Activated naive CD4-positive, alpha-beta T cell treated with anti-CD3 and anti-CD28 coated beads for 36 hours (primary cell): Measurements from ENCODE around the gene CFAP45. TPM values are rescaled to one million over a fixed set of nuclear protein-coding genes. Genes with fewer than 3 reads are reported as not detected.

ENCODE experiments used
- CTCF ChIA-PET: fragments of 350-600 bp; sonication (Branson Sonifier 250); formaldehyde crosslinking; loops from one replicate; lab custom pipeline; 2021; ENCODE audit warnings: antibody characterized with exemption; lab: Charles Lee
- DNase-seq: peaks from one replicate; pipeline ENCODE4 v3.0.0-alpha.2; 2020
- H3K27ac Mint-ChIP-seq: one replicate; pipeline ENCODE4 v1.8.0; 2021; ENCODE audit warnings: mild to moderate bottlenecking, mixed read lengths
- H3K27me3 Mint-ChIP-seq: one replicate; pipeline ENCODE4 v1.8.0; 2021; ENCODE audit warnings: low read depth, mixed read lengths
- H3K36me3 Mint-ChIP-seq: one replicate; pipeline ENCODE4 v1.8.0; 2021; ENCODE audit warnings: low read depth, mixed read lengths
- H3K4me1 Mint-ChIP-seq: one replicate; pipeline ENCODE4 v1.8.0; 2021; ENCODE audit warnings: low read depth, mixed read lengths
- H3K4me3 Mint-ChIP-seq: one replicate; pipeline ENCODE4 v1.8.0; 2021; ENCODE audit warnings: mild to moderate bottlenecking, moderate library complexity, mixed read lengths
- H3K9me3 Mint-ChIP-seq: one replicate; pipeline ENCODE4 v1.8.0; 2021; ENCODE audit warnings: mixed read lengths
- intact Hi-C: fragments of 100-400 bp; cut with micrococcal nuclease; formaldehyde crosslinking; loops from one replicate; pipeline ENCODE4 v1.15.1; 2023
- total RNA-seq, 2 experiments: library from RNA; stranded (reverse); gene quantifications; one replicate each; pipeline ENCODE4 v1.2.3, GENCODE V29; 2021

Gene CFAP45
- total RNA-seq, 2 experiments from 2014 or later: 2.1 to 2.6 TPM

DNA sequence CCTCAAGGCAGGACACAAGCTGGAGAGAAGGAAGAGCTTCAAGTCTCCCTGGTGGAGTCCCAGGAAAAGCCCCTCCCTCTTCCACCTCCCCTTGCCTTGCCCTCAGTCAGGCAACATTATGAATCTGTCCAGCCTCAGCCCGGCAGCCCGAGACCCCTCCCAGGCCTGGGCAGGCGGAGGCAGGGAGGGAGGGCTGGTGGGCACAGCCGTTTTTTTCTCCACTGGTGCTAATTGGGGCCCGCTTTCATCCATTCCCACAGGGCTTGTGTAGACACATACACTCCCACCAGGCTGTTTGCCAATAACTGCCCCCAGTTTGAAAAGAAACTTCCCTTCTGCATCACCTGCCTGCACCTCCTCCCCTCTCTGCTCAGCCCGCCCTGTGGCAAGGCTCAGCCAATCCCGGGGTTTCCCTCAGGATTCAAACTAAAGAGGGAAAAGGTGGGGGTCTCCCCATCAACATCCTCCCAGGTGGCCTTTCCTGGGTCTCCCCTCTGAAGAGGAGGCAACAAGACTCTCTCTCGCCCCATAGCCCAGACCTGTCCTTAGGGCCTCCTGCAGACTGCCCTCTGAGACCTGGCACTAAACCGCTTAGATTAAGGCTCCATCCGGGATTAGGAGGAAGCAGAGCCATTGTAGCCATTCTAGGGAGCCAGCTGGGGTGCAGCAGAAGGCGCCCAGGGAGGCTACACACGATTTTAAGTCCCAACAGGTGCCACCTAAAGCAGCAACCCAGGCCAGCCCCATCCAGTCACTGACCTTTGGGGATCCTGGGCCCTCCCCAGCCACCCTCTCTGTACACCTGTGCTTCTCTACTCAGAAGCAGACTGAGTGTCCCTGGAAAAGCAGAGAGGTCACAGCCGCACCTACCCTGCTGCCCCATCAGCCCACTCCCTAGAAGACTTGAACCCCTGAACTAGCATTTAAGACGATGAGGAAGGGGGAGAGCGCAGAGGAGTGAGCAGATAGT is 41.9 kb upstream of the CFAP45 start:
- CTCF ChIA-PET: interaction anchor here (1.2 to 12.6 kb wide), 2 partner anchors 64 to 161 kb away, joined by 3 to 228 read pairs; partner anchors contain the start of gene DUSP23
- Mint-ChIP-seq H3K4me1 (peaks cover 6% of the 10 kb centered on the region), H3K9me3 (no peaks in the 10 kb centered on the region), H3K27me3 (peaks cover 18% of the 10 kb centered on the region), H3K4me3 (no peak overlapping the region), H3K27ac (no peak overlapping the region), H3K36me3 (no peaks in the 10 kb centered on the region)
- no peak for DNase-seq
- intact Hi-C loops: no loop called here

DNA sequence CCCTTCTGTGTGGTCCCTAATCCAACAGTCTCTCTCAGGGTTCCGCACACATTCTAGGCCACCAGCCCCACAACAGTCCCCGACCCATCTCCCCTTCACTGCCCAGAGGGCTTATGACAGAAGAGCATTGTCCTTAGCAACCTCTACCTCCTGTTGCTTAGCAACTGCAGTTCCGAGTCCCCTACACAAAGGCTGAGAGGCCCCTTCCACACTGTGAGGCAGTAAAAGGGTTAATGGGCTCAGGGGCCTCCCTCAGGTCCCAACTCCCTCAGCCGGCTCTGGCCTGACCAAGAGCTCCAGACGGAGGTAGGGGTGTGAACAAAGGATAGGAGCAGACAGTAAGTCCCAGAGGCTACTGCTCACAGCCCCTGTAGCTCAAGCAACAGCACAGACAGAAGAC is 41.2 kb upstream of the CFAP45 start:
- Mint-ChIP-seq H3K27me3 (peaks cover 18% of the 10 kb centered on the region), H3K36me3 (no peaks in the 10 kb centered on the region), H3K27ac (no peak overlapping the region), H3K9me3 (no peaks in the 10 kb centered on the region), H3K4me1 (peaks cover 6% of the 10 kb centered on the region), H3K4me3 (no peak overlapping the region)
- CTCF ChIA-PET: interaction anchor here (1.2 to 12.6 kb wide), 2 partner anchors 65 to 160 kb away, joined by 3 to 228 read pairs; partner anchors contain the start of gene DUSP23
- intact Hi-C loops: no loop called here
- no peak for DNase-seq

DNA sequence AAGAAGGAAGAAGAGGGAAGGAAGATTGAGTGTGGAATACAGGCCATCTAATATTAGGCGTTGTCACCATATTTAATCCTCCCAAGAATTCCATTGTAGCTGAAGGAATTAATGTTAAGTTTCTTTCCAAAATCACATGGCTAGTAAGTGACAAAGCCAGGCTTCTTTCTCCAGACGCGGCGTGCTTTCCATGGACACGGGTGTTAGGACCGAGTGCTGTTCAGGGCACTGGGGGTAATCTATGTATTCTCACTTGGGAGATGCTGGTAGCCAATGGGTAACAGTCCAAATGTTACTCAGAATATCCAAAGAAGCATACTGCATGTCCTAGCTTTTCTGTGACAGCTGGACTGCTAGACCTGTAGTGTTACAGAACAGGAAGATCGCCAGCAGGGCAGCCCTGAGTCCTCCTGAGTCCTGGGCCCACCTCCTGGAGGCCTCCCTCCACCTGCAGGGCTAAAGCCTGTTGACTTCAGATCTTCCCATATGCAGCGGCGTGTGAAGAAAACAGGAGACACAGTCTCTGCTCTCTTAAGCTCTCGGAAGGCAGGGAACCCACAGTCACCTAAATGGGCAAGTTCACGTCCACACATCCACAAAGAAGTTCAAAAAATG is 40.1 kb upstream of the CFAP45 start:
- no peaks in the 10 kb centered on the region for H3K9me3 Mint-ChIP-seq
- peaks cover 15% of the 10 kb centered on the region for H3K27me3 Mint-ChIP-seq
- H3K27ac Mint-ChIP-seq: no peak overlapping the region
- H3K4me3 Mint-ChIP-seq: no peak overlapping the region
- intact Hi-C loops: no loop called here
- DNase-seq: no peak
- peaks cover 2% of the 10 kb centered on the region for H3K4me1 Mint-ChIP-seq
- CTCF ChIA-PET: interaction anchor here (1.1 to 12.6 kb wide), 2 partner anchors 54 to 66 kb away, joined by 3 to 228 read pairs; no protein-coding TSS in a partner anchor
- H3K36me3 Mint-ChIP-seq: no peaks in the 10 kb centered on the region

DNA sequence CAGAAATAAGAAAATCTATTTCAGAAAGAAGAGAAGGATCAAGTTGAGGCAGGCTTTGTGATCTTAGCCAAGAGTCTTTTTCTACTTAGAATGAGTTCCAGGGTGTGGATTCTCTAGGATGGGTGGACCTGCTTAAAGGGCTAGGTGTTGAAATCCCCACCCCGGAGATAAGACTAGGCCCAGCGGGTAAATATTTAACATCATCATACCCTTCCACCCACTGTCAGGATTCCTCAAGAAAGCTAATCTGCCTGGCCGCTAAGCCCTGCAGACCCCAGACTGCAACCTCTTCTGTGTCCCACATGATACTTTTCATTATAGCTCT is 39.7 kb upstream of the CFAP45 start:
- CTCF ChIA-PET: interaction anchor here (0.7 to 12.6 kb wide), 4 partner anchors 14 to 139 kb away, joined by 3 to 228 read pairs (median 5); partner anchors contain the start of gene TAGLN2
- Mint-ChIP-seq H3K27me3 (peaks cover 10% of the 10 kb centered on the region), H3K4me3 (no peak overlapping the region), H3K9me3 (no peaks in the 10 kb centered on the region), H3K27ac (no peak overlapping the region), H3K4me1 (no peaks in the 10 kb centered on the region), H3K36me3 (no peaks in the 10 kb centered on the region)
- no peak for DNase-seq
- intact Hi-C loops: no loop called here

DNA sequence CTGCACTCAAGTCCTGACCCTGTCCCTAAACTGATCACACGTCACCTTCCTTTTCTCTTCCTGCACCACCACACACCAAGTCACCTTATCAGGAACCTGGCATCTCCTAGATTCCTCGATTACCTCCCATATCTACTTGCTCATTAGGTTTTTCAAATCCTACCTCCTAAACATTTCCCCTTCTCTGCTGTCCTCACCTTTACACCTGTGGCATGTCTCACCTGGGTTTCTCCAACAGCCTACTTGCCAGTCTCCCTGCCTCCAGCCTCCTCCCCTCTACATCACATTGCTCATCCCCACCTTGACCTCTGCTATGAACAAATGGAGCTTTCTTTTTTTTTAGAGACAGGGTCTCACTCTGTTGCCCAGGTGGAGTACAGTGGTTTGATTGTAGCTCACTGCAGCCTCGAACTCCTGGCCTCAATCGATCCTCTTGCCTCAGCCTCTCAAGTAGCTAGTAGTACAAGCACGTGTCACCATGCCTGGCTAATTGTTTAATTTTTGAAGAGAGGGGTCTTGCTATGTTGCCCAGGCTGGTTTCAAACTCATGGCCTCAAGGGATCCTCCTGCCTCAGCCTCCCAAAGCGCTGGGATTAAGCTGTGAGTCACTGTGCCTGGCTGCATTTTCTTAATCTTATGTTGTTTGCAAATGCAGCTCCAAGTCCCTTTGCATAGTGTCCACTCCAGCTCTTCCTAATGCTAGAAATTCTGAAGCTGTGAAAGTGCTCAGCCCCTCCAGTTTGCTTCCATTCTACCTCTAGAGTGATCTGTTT is 39.1 kb upstream of the CFAP45 start:
- H3K36me3 Mint-ChIP-seq: no peaks in the 10 kb centered on the region
- no peak overlapping the region for H3K4me3 Mint-ChIP-seq
- CTCF ChIA-PET: interaction anchor here (0.7 to 12.6 kb wide), 6 partner anchors 14 to 139 kb away, joined by 3 to 228 read pairs (median 4); partner anchors contain the start of gene TAGLN2
- no peaks in the 10 kb centered on the region for H3K4me1 Mint-ChIP-seq
- no peaks in the 10 kb centered on the region for H3K9me3 Mint-ChIP-seq
- no peak overlapping the region for H3K27ac Mint-ChIP-seq
- intact Hi-C loops: no loop called here
- no peak for DNase-seq
- H3K27me3 Mint-ChIP-seq: peaks cover 6% of the 10 kb centered on the region

DNA sequence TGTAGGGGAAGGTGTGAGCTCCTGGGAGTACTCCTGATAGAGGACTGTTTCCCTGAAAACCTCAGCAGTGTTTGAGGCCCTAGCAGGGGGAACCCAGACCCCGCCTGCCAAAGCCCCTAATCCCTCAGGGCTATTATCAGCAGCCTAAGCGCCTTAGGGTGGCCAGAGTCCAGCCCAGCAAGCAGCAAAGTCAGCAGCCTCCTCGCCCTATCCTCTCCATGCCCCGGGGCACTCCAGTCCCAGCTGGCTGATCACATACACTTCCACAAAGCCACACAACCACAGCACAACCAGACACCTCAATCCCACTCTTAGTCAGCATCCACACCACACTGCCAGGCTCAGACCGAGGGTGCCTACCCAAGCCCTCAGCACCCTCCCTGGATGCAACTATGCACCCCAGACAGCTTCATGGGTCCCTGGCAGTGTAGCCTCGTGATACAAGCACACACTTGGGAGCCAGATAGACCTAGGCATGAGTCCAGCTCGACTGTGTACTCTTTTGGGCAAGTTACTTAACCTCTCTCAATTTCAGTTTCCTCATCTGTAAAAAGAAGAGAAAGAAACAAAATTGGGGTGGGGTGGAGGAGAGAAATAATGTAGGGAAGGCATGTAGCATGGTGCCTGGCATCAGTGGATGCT is 38.4 kb upstream of the CFAP45 start:
- no peak overlapping the region for H3K27ac Mint-ChIP-seq
- intact Hi-C loops: no loop called here

DNA sequence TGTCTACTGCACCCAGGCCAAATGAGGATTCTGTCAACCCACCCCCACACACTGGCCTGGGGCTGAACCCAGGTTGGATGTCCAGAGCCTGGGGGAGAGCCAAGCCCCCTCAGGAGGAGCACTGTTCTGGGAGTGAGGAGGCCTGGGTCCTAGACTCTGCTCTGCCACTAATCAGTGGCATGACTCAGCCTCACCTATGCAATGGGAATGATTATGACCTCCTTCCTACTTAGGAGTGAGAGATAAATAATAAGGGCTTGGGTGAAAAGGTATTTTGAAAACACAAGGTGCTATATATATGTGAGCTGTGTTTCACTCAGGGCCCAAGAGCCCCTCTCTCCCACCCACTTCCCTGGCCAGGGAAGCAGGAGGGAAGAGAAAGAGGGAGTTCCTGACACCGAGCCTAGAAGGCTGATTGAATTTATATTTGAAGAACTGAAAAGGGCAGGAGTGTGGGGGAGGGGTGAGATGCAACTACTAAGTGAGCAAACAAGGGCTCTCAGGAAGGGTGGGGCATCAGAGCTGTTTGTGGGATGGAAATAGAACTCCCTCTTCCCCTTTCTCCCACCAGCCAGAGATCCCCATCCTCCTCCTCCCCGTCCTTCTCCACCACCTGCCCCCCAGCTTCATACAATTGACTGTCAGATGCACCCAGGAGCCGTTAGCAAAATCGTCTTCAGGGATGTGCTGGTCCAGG is 37.2 kb upstream of the CFAP45 start:
- Mint-ChIP-seq H3K36me3 (no peaks in the 10 kb centered on the region), H3K27ac (no peak overlapping the region), H3K4me1 (no peaks in the 10 kb centered on the region), H3K9me3 (no peaks in the 10 kb centered on the region), H3K4me3 (no peak overlapping the region), H3K27me3 (no peaks in the 10 kb centered on the region)
- intact Hi-C loops: loop anchor here (2.0 kb wide), 1 partner anchor 148 kb away; no protein-coding TSS in a partner anchor
- no peak for DNase-seq
- CTCF ChIA-PET: interaction anchor here (1.3 to 12.6 kb wide), 3 partner anchors 15 to 109 kb away, joined by 3 to 228 read pairs (median 4); no protein-coding TSS in a partner anchor

More for the DNA sequence above, 38.4 kb upstream of the CFAP45 start:
- no peaks in the 10 kb centered on the region for H3K4me1 Mint-ChIP-seq
- H3K27me3 Mint-ChIP-seq: peaks cover 3% of the 10 kb centered on the region
- DNase-seq: no peak
- CTCF ChIA-PET: interaction anchor here (1.0 to 12.6 kb wide), 5 partner anchors 68 to 140 kb away, joined by 3 to 228 read pairs (median 4); no protein-coding TSS in a partner anchor
- H3K4me3 Mint-ChIP-seq: no peak overlapping the region
- no peaks in the 10 kb centered on the region for H3K9me3 Mint-ChIP-seq
- no peaks in the 10 kb centered on the region for H3K36me3 Mint-ChIP-seq

DNA sequence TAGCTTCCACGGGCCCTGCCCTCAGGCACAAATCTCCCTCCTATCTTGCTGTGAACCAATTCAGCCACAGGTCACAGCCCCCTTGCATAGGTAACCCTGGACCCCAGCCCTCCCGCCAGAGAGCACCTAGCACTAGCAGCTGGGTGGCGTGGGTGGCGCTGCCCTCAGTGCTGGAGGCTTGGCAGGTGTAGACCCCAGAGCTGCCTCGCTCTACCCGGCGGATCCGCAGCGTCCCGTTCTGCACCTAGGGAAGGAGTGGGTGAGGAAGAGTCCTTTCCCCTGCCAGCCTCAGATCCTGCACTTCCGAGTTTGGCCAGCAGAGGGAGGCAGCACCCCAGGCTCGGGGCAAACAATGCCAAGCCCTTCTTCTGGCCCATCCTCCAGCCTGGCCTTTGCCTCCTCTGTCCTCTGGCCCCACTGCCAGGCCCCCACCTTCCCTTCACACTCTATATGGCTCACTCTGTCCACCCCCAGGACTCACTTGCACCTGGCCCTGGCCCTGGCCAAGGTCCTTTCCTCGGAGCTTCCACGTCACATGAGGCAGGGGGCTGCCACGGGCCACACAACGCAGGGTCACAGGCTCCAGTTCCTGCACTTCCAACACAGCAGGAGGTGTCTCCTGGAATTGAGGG is 36.4 kb upstream of the CFAP45 start:
- intact Hi-C loops: loop anchor here (1.0 to 2.0 kb wide), 3 partner anchors 71 to 148 kb away; no protein-coding TSS in a partner anchor
- H3K4me1 Mint-ChIP-seq: no peaks in the 10 kb centered on the region
- no peaks in the 10 kb centered on the region for H3K9me3 Mint-ChIP-seq
- no peaks in the 10 kb centered on the region for H3K27me3 Mint-ChIP-seq
- DNase-seq: peak; percentile 89
- CTCF ChIA-PET: interaction anchor here (0.5 to 12.6 kb wide), 11 partner anchors 11 to 880 kb away, joined by 3 to 228 read pairs (median 4); partner anchors contain the start of genes PIGM and TAGLN2
- H3K4me3 Mint-ChIP-seq: no peak overlapping the region
- H3K36me3 Mint-ChIP-seq: no peaks in the 10 kb centered on the region
- H3K27ac Mint-ChIP-seq: no peak overlapping the region

DNA sequence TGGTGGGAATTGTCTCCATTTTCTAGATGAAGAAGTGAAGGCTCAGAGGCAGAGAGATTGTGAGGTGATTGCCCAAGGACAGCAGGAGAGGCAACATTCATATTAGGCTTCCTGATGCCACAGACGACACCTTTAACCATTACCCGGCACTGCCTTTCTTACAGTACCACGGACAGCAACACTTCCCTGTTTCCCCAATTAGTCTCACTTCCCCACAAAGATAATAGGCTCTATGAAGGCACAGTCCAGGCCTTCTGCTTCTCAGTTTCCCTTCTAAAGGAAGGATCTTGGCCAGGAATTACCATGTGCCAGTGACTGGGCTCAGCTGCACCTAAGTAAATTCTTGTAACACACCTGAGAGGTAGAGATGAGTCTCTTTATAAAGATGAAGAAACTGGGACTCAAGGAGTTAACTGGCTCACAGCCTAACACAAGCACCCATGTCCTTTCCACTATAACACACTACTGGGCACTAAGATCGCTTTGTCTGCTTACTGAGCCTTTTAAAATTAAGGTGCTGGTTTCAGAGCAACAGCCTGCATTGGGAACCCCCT is 35.8 kb upstream of the CFAP45 start:
- no peak overlapping the region for H3K27ac Mint-ChIP-seq
- no peak overlapping the region for H3K4me3 Mint-ChIP-seq
- no peaks in the 10 kb centered on the region for H3K4me1 Mint-ChIP-seq
- intact Hi-C loops: loop anchor here (1.0 to 2.0 kb wide), 3 partner anchors 72 to 149 kb away; no protein-coding TSS in a partner anchor
- no peaks in the 10 kb centered on the region for H3K9me3 Mint-ChIP-seq
- H3K36me3 Mint-ChIP-seq: no peaks in the 10 kb centered on the region
- CTCF ChIA-PET: interaction anchor here (0.6 to 12.6 kb wide), 11 partner anchors 10 to 879 kb away, joined by 3 to 228 read pairs (median 4); partner anchors contain the start of genes PIGM and TAGLN2
- no peak for DNase-seq
- H3K27me3 Mint-ChIP-seq: no peaks in the 10 kb centered on the region

DNA sequence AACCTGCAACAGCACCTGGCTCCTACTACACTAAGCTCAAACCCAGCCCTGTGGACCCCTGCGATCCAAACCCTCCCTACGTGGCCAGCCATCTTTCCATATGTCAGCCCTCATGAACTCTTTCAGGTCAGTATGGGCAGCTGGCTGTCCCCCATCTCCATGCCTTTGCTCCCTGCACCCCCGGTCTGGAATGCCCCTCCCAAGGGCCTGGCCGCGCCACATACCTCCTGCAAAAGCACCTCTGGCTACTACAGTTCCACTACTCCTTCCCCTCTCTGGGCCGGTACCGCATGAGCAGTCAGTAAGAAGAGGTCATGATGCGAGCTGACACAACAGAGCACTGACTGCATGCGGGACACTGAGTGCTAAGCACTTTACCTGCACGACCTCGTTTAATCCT is 35.3 kb upstream of the CFAP45 start:
- H3K4me1 Mint-ChIP-seq: no peaks in the 10 kb centered on the region
- H3K36me3 Mint-ChIP-seq: no peaks in the 10 kb centered on the region
- no peak overlapping the region for H3K27ac Mint-ChIP-seq
- intact Hi-C loops: no loop called here
- DNase-seq: no peak
- no peaks in the 10 kb centered on the region for H3K9me3 Mint-ChIP-seq
- H3K4me3 Mint-ChIP-seq: no peak overlapping the region
- H3K27me3 Mint-ChIP-seq: no peaks in the 10 kb centered on the region
- CTCF ChIA-PET: interaction anchor here (0.5 to 12.6 kb wide), 9 partner anchors 10 to 143 kb away, joined by 3 to 228 read pairs (median 7); partner anchors contain the start of genes PIGM and TAGLN2
